ENCODE results near the gene SNRPN.
A peak's percentile ranks its signal among the peaks of the same experiment; 100 is the strongest.
"Not testable (repeated sequence)": the region's sequence is repeated elsewhere in the genome, so short reads cannot be mapped to it uniquely, and the experiment has no call there.

Gene SNRPN

GRCh38 chr15:24954783-24955530 is at the start of gene SNRPN, which contains the start of gene SNURF:
Gene SNRPN, plus strand, starts transcription at chr15:24954987. Its CDS starts 19,467 bp downstream, at chr15:24974454.
Gene SNURF, plus strand, starts transcription at chr15:24954987. Its CDS starts 62 bp downstream, at chr15:24955049.
- H3K36me3 ChIP-seq (ENCODE audit: control insufficient read depth, insufficient read depth, low read length) = no peaks in the 10 kb centered on the region
- peak within 1 kb of the TSS; percentile 88 for H3K9ac ChIP-seq (ENCODE audit: low read length)
- H3K4me1 ChIP-seq (ENCODE audit: control insufficient read depth, insufficient read depth, low read length) = no peaks in the 10 kb centered on the region
- peak within 1 kb of the TSS; percentile 95 for H3K27ac ChIP-seq (ENCODE audit: low read depth, low read length)
- peak within 1 kb of the TSS; percentile 65 for H3K4me3 ChIP-seq (ENCODE audit: low read length)
- no peaks in the 10 kb centered on the region for H3K27me3 ChIP-seq (ENCODE audit: control insufficient read depth, insufficient read depth, low read length)

- H3K4me1 ChIP-seq (ENCODE audit: control insufficient read depth, insufficient read depth, low read length) = no peaks in the 10 kb centered on the region
- H3K27me3 ChIP-seq (ENCODE audit: control insufficient read depth, insufficient read depth, low read length) = no peaks in the 10 kb centered on the region
- H3K9ac ChIP-seq (ENCODE audit: low read length) = no peak overlapping the region
- no peak overlapping the region for H3K27ac ChIP-seq (ENCODE audit: low read depth, low read length)
- H3K36me3 ChIP-seq (ENCODE audit: control insufficient read depth, insufficient read depth, low read length) = no peaks in the 10 kb centered on the region
- H3K4me3 ChIP-seq (ENCODE audit: low read length) = no peak overlapping the region
These were observed 38.3 kb upstream of the SNRPN start for GRCh38 chr15:24916305-24917009.

GRCh38 chr15:24917431-24917830 is 37.4 kb upstream of the SNRPN start:
- H3K36me3 ChIP-seq (ENCODE audit: control insufficient read depth, insufficient read depth, low read length) = no peaks in the 10 kb centered on the region
- no peak overlapping the region for H3K9ac ChIP-seq (ENCODE audit: low read length)
- H3K4me3 ChIP-seq (ENCODE audit: low read length) = no peak overlapping the region
- H3K27ac ChIP-seq (ENCODE audit: low read depth, low read length) = no peak overlapping the region
- no peaks in the 10 kb centered on the region for H3K4me1 ChIP-seq (ENCODE audit: control insufficient read depth, insufficient read depth, low read length)
- H3K27me3 ChIP-seq (ENCODE audit: control insufficient read depth, insufficient read depth, low read length) = no peaks in the 10 kb centered on the region

GRCh38 chr15:24919446-24919845 is 35.3 kb upstream of the SNRPN start:
- no peak overlapping the region for H3K9ac ChIP-seq (ENCODE audit: low read length)
- H3K27me3 ChIP-seq (ENCODE audit: control insufficient read depth, insufficient read depth, low read length) = no peaks in the 10 kb centered on the region
- H3K4me3 ChIP-seq (ENCODE audit: low read length) = no peak overlapping the region
- H3K4me1 ChIP-seq (ENCODE audit: control insufficient read depth, insufficient read depth, low read length) = no peaks in the 10 kb centered on the region
- H3K27ac ChIP-seq (ENCODE audit: low read depth, low read length) = no peak overlapping the region
- H3K36me3 ChIP-seq (ENCODE audit: control insufficient read depth, insufficient read depth, low read length) = no peaks in the 10 kb centered on the region

- H3K36me3 ChIP-seq (ENCODE audit: control insufficient read depth, insufficient read depth, low read length); H3K27me3 ChIP-seq (ENCODE audit: control insufficient read depth, insufficient read depth, low read length); H3K27ac ChIP-seq (ENCODE audit: low read depth, low read length); H3K4me1 ChIP-seq (ENCODE audit: control insufficient read depth, insufficient read depth, low read length); H3K9ac ChIP-seq (ENCODE audit: low read length); H3K4me3 ChIP-seq (ENCODE audit: low read length): not testable (repeated sequence)
These were observed 32.0 kb upstream of the SNRPN start for GRCh38 chr15:24922781-24923180.

GRCh38 chr15:24924153-24924552 is 30.6 kb upstream of the SNRPN start:
- no peaks in the 10 kb centered on the region for H3K27me3 ChIP-seq (ENCODE audit: control insufficient read depth, insufficient read depth, low read length)
- H3K27ac ChIP-seq (ENCODE audit: low read depth, low read length) = no peak overlapping the region
- H3K4me1 ChIP-seq (ENCODE audit: control insufficient read depth, insufficient read depth, low read length) = no peaks in the 10 kb centered on the region
- H3K9ac ChIP-seq (ENCODE audit: low read length) = no peak overlapping the region
- no peaks in the 10 kb centered on the region for H3K36me3 ChIP-seq (ENCODE audit: control insufficient read depth, insufficient read depth, low read length)
- no peak overlapping the region for H3K4me3 ChIP-seq (ENCODE audit: low read length)

GRCh38 chr15:24924621-24925020 is 30.2 kb upstream of the SNRPN start:
- Histone ChIP-seq H3K4me3 (ENCODE audit: low read length) (no peak overlapping the region), H3K27ac (ENCODE audit: low read depth, low read length) (no peak overlapping the region), H3K36me3 (ENCODE audit: control insufficient read depth, insufficient read depth, low read length) (no peaks in the 10 kb centered on the region), H3K9ac (ENCODE audit: low read length) (no peak overlapping the region), H3K27me3 (ENCODE audit: control insufficient read depth, insufficient read depth, low read length) (no peaks in the 10 kb centered on the region), H3K4me1 (ENCODE audit: control insufficient read depth, insufficient read depth, low read length) (no peaks in the 10 kb centered on the region)

- H3K4me1 ChIP-seq (ENCODE audit: control insufficient read depth, insufficient read depth, low read length); H3K9ac ChIP-seq (ENCODE audit: low read length); H3K27ac ChIP-seq (ENCODE audit: low read depth, low read length): not testable (repeated sequence)
These were observed 22.7 kb upstream of the SNRPN start for GRCh38 chr15:24931874-24932732.

GRCh38 chr15:24933716-24934115 is 21.1 kb upstream of the SNRPN start:
- Histone ChIP-seq H3K27ac (ENCODE audit: low read depth, low read length) (no peak overlapping the region), H3K36me3 (ENCODE audit: control insufficient read depth, insufficient read depth, low read length) (no peaks in the 10 kb centered on the region), H3K27me3 (ENCODE audit: control insufficient read depth, insufficient read depth, low read length) (no peaks in the 10 kb centered on the region), H3K4me1 (ENCODE audit: control insufficient read depth, insufficient read depth, low read length) (no peaks in the 10 kb centered on the region), H3K4me3 (ENCODE audit: low read length) (no peak overlapping the region), H3K9ac (ENCODE audit: low read length) (no peak overlapping the region)

More at GRCh38 chr15:24931874-24932732, 22.7 kb upstream of the SNRPN start:
- H3K27me3 ChIP-seq (ENCODE audit: control insufficient read depth, insufficient read depth, low read length); H3K36me3 ChIP-seq (ENCODE audit: control insufficient read depth, insufficient read depth, low read length); H3K4me3 ChIP-seq (ENCODE audit: low read length): not testable (repeated sequence)

- H3K36me3 ChIP-seq (ENCODE audit: control insufficient read depth, insufficient read depth, low read length); H3K4me3 ChIP-seq (ENCODE audit: low read length); H3K4me1 ChIP-seq (ENCODE audit: control insufficient read depth, insufficient read depth, low read length); H3K27ac ChIP-seq (ENCODE audit: low read depth, low read length); H3K27me3 ChIP-seq (ENCODE audit: control insufficient read depth, insufficient read depth, low read length); H3K9ac ChIP-seq (ENCODE audit: low read length): not testable (repeated sequence)
These were observed 16.6 kb upstream of the SNRPN start for GRCh38 chr15:24938224-24938623.

- Histone ChIP-seq H3K27me3 (ENCODE audit: control insufficient read depth, insufficient read depth, low read length) (no peaks in the 10 kb centered on the region), H3K27ac (ENCODE audit: low read depth, low read length) (no peak overlapping the region), H3K4me1 (ENCODE audit: control insufficient read depth, insufficient read depth, low read length) (no peaks in the 10 kb centered on the region), H3K36me3 (ENCODE audit: control insufficient read depth, insufficient read depth, low read length) (no peaks in the 10 kb centered on the region), H3K4me3 (ENCODE audit: low read length) (no peak overlapping the region), H3K9ac (ENCODE audit: low read length) (no peak overlapping the region)
These were observed 14.6 kb upstream of the SNRPN start for GRCh38 chr15:24940236-24940635.

GRCh38 chr15:24943361-24943760 is 11.4 kb upstream of the SNRPN start:
- Histone ChIP-seq H3K9ac (ENCODE audit: low read length) (no peak overlapping the region), H3K4me3 (ENCODE audit: low read length) (no peak overlapping the region), H3K36me3 (ENCODE audit: control insufficient read depth, insufficient read depth, low read length) (no peaks in the 10 kb centered on the region), H3K27ac (ENCODE audit: low read depth, low read length) (no peak overlapping the region), H3K27me3 (ENCODE audit: control insufficient read depth, insufficient read depth, low read length) (no peaks in the 10 kb centered on the region), H3K4me1 (ENCODE audit: control insufficient read depth, insufficient read depth, low read length) (no peaks in the 10 kb centered on the region)
